Activated T-helper 1 cell treated with anti-CD3 and anti-CD28 coated beads, Interleukin-12 subunit alpha, Interleukin-12 subunit beta, Interleukin-2, Interleukin-4 antibody, amounts not matched to agents 30 ng/mL and 10 ng/mL and 1 ng/mL, durations not matched to agents 14 hours and 24 hours and 36 hours (primary cell): ENCODE measurements around the gene SND1. TPM values are rescaled to one million over a fixed set of nuclear protein-coding genes. Genes with fewer than 3 reads are reported as not detected.

Experiments used
- DNase-seq: peaks from one replicate; pipeline ENCODE4 v3.0.0; 2021; ENCODE audit warnings: low spot score
- H3K27ac Mint-ChIP-seq: one replicate; pipeline ENCODE4 v1.8.0; 2021; ENCODE audit warnings: mild to moderate bottlenecking, mixed read lengths
- H3K27me3 Mint-ChIP-seq: one replicate; pipeline ENCODE4 v1.8.0; 2022; ENCODE audit warnings: mild to moderate bottlenecking, moderate library complexity, mixed read lengths; ENCODE audit not compliant: insufficient read depth
- H3K36me3 Mint-ChIP-seq: one replicate; pipeline ENCODE4 v1.8.0; 2021; ENCODE audit warnings: low read depth, mixed read lengths
- H3K4me1 Mint-ChIP-seq: one replicate; pipeline ENCODE4 v1.8.0; 2021; ENCODE audit warnings: low read depth, mixed read lengths
- H3K4me3 Mint-ChIP-seq: one replicate; pipeline ENCODE4 v1.8.0; 2021; ENCODE audit warnings: mild to moderate bottlenecking, moderate library complexity, mixed read lengths
- H3K9me3 Mint-ChIP-seq: one replicate; pipeline ENCODE4 v1.8.0; 2021; ENCODE audit warnings: mixed read lengths
- intact Hi-C: fragments of 100-400 bp; cut with micrococcal nuclease; formaldehyde crosslinking; loops from one replicate; pipeline ENCODE4 v1.15.1; 2024
- total RNA-seq: library from RNA; stranded (reverse); gene quantifications from 2 replicates; pipeline ENCODE4 v1.2.3, GENCODE V29; 2022

Gene SND1
- total RNA-seq, 1 donor from 2014 or later: 292 TPM

- peaks cover 15% of the 10 kb centered on the region for H3K4me1 Mint-ChIP-seq
- intact Hi-C loops: no loop called here
- no peaks in the 10 kb centered on the region for H3K27me3 Mint-ChIP-seq
- H3K27ac Mint-ChIP-seq: no peak overlapping the region
- no peak for DNase-seq
- no peak overlapping the region for H3K4me3 Mint-ChIP-seq
- no peaks in the 10 kb centered on the region for H3K9me3 Mint-ChIP-seq
- H3K36me3 Mint-ChIP-seq: peaks cover 5% of the 10 kb centered on the region
Measured at GRCh38 chr7:128068785-128069184, 416.8 kb downstream of the SND1 start.

DNA sequence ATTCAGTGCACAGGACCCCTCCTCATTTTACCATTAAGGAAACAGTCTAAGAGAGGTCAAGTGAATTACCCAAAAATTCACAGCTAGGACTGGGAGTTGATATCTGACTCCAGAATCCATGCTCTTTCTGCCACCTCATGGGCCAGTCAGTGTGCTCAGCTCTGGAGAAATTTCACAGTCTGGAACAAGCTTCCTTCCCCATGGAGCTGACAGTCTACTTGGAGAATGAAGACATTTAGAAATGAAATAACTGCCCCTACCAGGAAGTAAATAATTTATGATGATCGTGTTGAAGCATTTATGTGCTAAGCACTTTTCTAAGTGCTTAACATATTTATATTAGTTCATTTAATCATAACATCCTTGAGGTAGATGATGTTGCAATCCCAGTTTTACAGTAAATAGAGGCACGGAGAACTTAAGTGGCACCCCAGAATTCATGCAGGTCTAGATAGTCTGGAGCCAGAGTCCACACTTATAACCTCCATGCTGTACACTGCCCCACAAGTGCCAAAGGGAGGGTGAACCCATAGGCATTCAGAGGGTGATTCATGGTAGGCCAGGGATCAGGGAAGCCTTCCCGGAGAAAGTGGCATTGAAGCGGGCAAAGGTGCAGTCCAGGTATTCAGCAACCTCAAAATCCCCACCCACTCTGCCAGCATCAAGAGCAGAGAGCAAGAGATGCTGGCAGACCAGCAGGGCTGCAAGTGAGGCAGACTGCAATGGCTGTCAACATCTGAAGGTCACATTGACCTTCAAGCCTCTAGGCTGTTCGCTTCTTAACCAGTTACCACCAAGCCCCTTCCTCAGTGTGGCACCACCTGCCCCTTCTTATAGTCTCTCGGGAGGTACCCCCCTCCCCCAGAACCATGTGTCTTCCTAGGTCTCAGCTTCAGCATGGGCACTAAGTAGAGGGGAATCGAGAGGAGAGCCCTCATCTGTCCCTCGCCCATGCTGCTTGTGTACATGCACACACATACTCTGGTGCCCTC is 417.7 kb downstream of the SND1 start:
- Mint-ChIP-seq H3K27ac (no peak overlapping the region), H3K4me1 (peaks cover 15% of the 10 kb centered on the region), H3K4me3 (no peak overlapping the region), H3K9me3 (no peaks in the 10 kb centered on the region), H3K36me3 (peaks cover 3% of the 10 kb centered on the region), H3K27me3 (no peaks in the 10 kb centered on the region)
- intact Hi-C loops: no loop called here
- DNase-seq: no peak

DNA sequence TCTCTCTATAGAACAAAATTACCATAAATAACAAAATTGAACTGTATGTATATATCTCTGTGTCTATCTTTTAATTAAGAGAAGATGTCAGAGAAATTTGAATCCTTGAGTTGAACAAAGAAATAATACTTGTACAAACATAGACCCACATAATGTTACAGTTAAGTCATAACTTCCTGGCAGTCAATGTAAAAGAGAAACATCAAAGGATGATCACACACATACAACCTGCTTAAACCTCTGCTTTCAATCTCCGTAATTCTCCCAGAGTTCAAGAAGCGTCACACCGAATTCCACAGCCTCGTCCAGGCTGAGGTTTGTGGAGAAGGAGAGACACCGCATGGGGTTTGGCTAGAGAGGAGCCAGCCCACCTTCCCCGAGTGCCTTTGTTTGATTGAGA is 419.4 kb downstream of the SND1 start:
- H3K27me3 Mint-ChIP-seq: no peaks in the 10 kb centered on the region
- intact Hi-C loops: no loop called here
- H3K4me1 Mint-ChIP-seq: peaks cover 15% of the 10 kb centered on the region
- DNase-seq: no peak
- no peak overlapping the region for H3K27ac Mint-ChIP-seq
- H3K9me3 Mint-ChIP-seq: no peaks in the 10 kb centered on the region
- H3K36me3 Mint-ChIP-seq: peaks cover 3% of the 10 kb centered on the region
- H3K4me3 Mint-ChIP-seq: no peak overlapping the region

DNA sequence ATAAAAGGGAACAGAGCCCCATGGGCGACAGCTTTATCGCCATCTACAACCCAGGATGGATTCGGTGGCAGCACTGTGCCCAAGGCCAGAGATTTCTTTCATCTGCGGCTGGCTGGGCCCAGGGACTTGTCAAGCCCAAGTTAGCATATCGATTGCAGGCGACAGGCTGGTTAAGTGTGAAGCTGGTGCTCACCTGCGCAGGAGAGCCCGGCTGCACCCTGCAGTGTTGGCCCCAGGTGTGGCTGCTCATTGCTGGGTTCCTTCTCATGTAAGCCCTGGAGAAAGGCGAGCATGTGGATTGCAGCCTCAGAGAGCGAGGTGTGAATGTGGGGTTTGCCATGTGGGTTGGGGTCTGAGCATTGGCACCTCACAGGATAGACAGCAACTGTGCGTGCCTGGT is 419.8 kb downstream of the SND1 start:
- peaks cover 15% of the 10 kb centered on the region for H3K4me1 Mint-ChIP-seq
- H3K27ac Mint-ChIP-seq: no peak overlapping the region
- H3K4me3 Mint-ChIP-seq: no peak overlapping the region
- H3K9me3 Mint-ChIP-seq: no peaks in the 10 kb centered on the region
- intact Hi-C loops: no loop called here
- DNase-seq: no peak
- H3K36me3 Mint-ChIP-seq: peaks cover 3% of the 10 kb centered on the region
- no peaks in the 10 kb centered on the region for H3K27me3 Mint-ChIP-seq

GRCh38 chr7:128073671-128074310 is 421.8 kb downstream of the SND1 start:
- intact Hi-C loops: no loop called here
- no peak overlapping the region for H3K4me3 Mint-ChIP-seq
- no peaks in the 10 kb centered on the region for H3K27me3 Mint-ChIP-seq
- H3K9me3 Mint-ChIP-seq: no peaks in the 10 kb centered on the region
- peaks cover 15% of the 10 kb centered on the region for H3K4me1 Mint-ChIP-seq
- no peak for DNase-seq
- no peak overlapping the region for H3K27ac Mint-ChIP-seq
- H3K36me3 Mint-ChIP-seq: peaks cover 3% of the 10 kb centered on the region

DNA sequence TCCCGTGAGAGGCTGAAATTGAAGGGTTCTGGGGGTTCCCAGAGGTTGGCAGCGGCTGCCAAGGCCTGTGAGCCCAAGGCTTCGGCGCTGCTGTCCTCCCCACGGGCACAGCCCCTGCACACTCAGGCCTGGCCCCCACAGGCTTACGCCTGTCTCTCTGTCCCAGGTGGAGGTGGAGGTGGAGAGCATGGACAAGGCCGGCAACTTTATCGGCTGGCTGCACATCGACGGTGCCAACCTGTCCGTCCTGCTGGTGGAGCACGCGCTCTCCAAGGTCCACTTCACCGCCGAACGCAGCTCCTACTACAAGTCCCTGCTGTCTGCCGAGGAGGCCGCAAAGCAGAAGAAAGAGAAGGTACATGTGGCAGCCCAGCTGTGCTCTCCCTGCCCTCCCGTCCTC is 422.3 kb downstream of the SND1 start:
- no peak for DNase-seq
- no peaks in the 10 kb centered on the region for H3K9me3 Mint-ChIP-seq
- intact Hi-C loops: no loop called here
- peaks cover 15% of the 10 kb centered on the region for H3K4me1 Mint-ChIP-seq
- no peaks in the 10 kb centered on the region for H3K27me3 Mint-ChIP-seq
- H3K27ac Mint-ChIP-seq: no peak overlapping the region
- H3K36me3 Mint-ChIP-seq: peaks cover 3% of the 10 kb centered on the region
- no peak overlapping the region for H3K4me3 Mint-ChIP-seq

DNA sequence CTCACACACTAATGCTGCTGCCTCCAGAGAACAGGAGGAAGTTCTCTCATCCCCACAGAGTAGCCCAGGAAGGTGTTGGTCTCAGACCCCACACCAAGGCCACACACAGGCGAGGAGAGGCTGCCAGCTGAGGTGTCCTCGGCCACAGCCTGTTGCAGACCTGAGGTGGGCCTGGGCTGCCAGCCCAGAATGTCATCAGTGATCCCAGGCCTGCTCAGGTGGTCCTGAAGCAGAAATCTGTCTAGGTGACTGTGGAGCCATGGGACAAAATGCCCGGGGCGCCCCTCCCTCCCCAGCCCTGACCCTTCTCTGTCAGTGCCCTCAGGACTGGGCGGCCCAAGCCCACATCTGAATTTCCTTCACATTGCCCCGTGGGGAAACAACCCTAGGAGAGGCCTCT is 422.7 kb downstream of the SND1 start:
- DNase-seq: no peak
- Mint-ChIP-seq H3K36me3 (peaks cover 3% of the 10 kb centered on the region), H3K27me3 (no peaks in the 10 kb centered on the region), H3K9me3 (no peaks in the 10 kb centered on the region), H3K27ac (no peak overlapping the region), H3K4me1 (peaks cover 15% of the 10 kb centered on the region), H3K4me3 (no peak overlapping the region)
- intact Hi-C loops: no loop called here

- no peak overlapping the region for H3K4me3 Mint-ChIP-seq
- no peaks in the 10 kb centered on the region for H3K9me3 Mint-ChIP-seq
- intact Hi-C loops: no loop called here
- no peak overlapping the region for H3K27ac Mint-ChIP-seq
- DNase-seq: no peak
- H3K27me3 Mint-ChIP-seq: no peaks in the 10 kb centered on the region
- H3K4me1 Mint-ChIP-seq: peaks cover 12% of the 10 kb centered on the region
- peaks cover 5% of the 10 kb centered on the region for H3K36me3 Mint-ChIP-seq
Measured at GRCh38 chr7:128075242-128076095, 423.5 kb downstream of the SND1 start.

GRCh38 chr7:128076196-128076795 is 424.3 kb downstream of the SND1 start:
- Mint-ChIP-seq H3K27ac (no peak overlapping the region), H3K27me3 (no peaks in the 10 kb centered on the region), H3K9me3 (no peaks in the 10 kb centered on the region)

GRCh38 chr7:128076796-128077271 is 424.8 kb downstream of the SND1 start:
- peaks cover 2% of the 10 kb centered on the region for H3K36me3 Mint-ChIP-seq
- DNase-seq: no peak
- H3K4me3 Mint-ChIP-seq: no peak overlapping the region
- H3K9me3 Mint-ChIP-seq: no peaks in the 10 kb centered on the region
- H3K27ac Mint-ChIP-seq: no peak overlapping the region
- no peaks in the 10 kb centered on the region for H3K27me3 Mint-ChIP-seq
- intact Hi-C loops: no loop called here
- H3K4me1 Mint-ChIP-seq: no peaks in the 10 kb centered on the region

More at GRCh38 chr7:128076196-128076795, 424.3 kb downstream of the SND1 start:
- peaks cover 4% of the 10 kb centered on the region for H3K36me3 Mint-ChIP-seq
- intact Hi-C loops: no loop called here
- no peak for DNase-seq
- H3K4me3 Mint-ChIP-seq: no peak overlapping the region
- peaks cover 3% of the 10 kb centered on the region for H3K4me1 Mint-ChIP-seq

DNA sequence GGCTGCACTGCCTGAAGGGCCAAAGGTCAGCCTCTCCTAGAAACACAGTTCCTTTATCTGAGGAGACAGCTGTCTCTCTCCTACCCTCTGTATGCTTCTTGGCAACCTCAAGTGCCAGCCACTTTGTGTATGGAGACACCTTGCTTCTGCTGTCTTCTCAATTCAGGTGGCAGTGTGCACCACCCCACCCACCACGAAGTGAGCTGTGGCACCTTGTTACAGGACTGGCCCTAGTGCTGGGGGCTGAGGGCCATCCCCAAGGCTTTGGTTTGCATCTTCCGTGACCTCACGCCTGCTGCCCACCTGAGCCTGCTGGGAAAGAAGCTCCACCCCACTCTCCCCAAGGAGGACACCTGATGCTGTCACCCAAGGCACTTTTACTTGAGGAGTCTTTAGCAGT is 426.3 kb downstream of the SND1 start:
- H3K9me3 Mint-ChIP-seq: no peaks in the 10 kb centered on the region
- no peaks in the 10 kb centered on the region for H3K4me1 Mint-ChIP-seq
- no peak overlapping the region for H3K4me3 Mint-ChIP-seq
- no peak for DNase-seq
- intact Hi-C loops: no loop called here
- H3K36me3 Mint-ChIP-seq: peaks cover 9% of the 10 kb centered on the region
- H3K27me3 Mint-ChIP-seq: no peaks in the 10 kb centered on the region
- no peak overlapping the region for H3K27ac Mint-ChIP-seq

GRCh38 chr7:128080169-128080568 is 428.2 kb downstream of the SND1 start:
- intact Hi-C loops: no loop called here
- no peaks in the 10 kb centered on the region for H3K27me3 Mint-ChIP-seq
- no peaks in the 10 kb centered on the region for H3K9me3 Mint-ChIP-seq
- no peak overlapping the region for H3K27ac Mint-ChIP-seq
- no peaks in the 10 kb centered on the region for H3K4me1 Mint-ChIP-seq
- peaks cover 9% of the 10 kb centered on the region for H3K36me3 Mint-ChIP-seq
- no peak overlapping the region for H3K4me3 Mint-ChIP-seq
- DNase-seq: no peak
